Measurements from ENCODE around the gene WFIKKN2. TPM values are rescaled to one million over a fixed set of nuclear protein-coding genes. Genes with fewer than 3 reads are reported as not detected.

WFIKKN2 gene
- total and polyA plus RNA-seq, 2 of the 13 experiments (the other 11 are each of a cell fraction or from before 2014, with no cell fraction given) = not detected

DNA sequence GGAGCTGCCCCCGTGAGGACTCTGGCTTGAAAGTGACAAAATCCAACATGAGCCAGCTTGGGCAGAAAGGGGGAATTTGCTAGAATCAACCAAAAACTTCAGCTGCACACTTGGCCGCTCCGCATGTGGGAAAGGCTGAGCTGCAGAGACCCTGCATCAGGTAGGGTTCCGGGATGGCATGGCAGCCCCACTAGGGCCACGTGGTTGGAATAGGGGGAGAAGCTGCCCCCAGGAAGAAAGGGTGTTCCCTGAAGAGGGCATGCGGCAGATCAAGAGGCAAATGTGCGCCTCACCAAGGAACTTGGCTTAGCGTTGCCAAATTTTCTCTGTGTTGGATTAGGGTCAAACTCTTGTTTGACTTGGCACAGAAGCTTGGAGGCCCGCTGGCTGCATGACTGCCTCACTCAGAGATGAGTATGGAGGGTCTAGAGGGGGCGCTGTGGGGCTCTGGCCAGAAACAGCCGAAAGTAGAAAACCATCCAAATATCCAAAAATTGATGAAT is 29.2 kb upstream of the WFIKKN2 start (continued):
- TF ChIP-seq, protein P1, sequence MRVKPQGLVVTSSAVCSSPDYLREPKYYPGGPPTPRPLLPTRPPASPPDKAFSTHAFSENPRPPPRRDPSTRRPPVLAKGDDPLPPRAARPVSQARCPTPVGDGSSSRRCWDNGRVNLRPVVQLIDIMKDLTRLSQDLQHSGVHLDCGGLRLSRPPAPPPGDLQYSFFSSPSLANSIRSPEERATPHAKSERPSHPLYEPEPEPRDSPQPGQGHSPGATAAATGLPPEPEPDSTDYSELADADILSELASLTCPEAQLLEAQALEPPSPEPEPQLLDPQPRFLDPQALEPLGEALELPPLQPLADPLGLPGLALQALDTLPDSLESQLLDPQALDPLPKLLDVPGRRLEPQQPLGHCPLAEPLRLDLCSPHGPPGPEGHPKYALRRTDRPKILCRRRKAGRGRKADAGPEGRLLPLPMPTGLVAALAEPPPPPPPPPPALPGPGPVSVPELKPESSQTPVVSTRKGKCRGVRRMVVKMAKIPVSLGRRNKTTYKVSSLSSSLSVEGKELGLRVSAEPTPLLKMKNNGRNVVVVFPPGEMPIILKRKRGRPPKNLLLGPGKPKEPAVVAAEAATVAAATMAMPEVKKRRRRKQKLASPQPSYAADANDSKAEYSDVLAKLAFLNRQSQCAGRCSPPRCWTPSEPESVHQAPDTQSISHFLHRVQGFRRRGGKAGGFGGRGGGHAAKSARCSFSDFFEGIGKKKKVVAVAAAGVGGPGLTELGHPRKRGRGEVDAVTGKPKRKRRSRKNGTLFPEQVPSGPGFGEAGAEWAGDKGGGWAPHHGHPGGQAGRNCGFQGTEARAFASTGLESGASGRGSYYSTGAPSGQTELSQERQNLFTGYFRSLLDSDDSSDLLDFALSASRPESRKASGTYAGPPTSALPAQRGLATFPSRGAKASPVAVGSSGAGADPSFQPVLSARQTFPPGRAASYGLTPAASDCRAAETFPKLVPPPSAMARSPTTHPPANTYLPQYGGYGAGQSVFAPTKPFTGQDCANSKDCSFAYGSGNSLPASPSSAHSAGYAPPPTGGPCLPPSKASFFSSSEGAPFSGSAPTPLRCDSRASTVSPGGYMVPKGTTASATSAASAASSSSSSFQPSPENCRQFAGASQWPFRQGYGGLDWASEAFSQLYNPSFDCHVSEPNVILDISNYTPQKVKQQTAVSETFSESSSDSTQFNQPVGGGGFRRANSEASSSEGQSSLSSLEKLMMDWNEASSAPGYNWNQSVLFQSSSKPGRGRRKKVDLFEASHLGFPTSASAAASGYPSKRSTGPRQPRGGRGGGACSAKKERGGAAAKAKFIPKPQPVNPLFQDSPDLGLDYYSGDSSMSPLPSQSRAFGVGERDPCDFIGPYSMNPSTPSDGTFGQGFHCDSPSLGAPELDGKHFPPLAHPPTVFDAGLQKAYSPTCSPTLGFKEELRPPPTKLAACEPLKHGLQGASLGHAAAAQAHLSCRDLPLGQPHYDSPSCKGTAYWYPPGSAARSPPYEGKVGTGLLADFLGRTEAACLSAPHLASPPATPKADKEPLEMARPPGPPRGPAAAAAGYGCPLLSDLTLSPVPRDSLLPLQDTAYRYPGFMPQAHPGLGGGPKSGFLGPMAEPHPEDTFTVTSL (CRISPR knock-in tag; IDR thresholded peaks at IDR 0.05; ENCODE audit: borderline replicate concordance) = no peak
- TF ChIP-seq NR3C1 (CRISPR knock-in tag; IDR thresholded peaks at IDR 0.05) (no peak), ZFP41 (CRISPR knock-in tag; IDR thresholded peaks at IDR 0.05; ENCODE audit: borderline replicate concordance) (no peak), KAT8 (CRISPR knock-in tag; IDR thresholded peaks at IDR 0.05) (0 out of 2 replicates have a peak, but pooled peaks have one; percentile 27), SOX6 (IDR thresholded peaks at IDR 0.05) (no peak), SOX6 (CRISPR knock-in tag; IDR thresholded peaks at IDR 0.05) (peak; percentile 46), EEA1 (CRISPR knock-in tag; IDR thresholded peaks at IDR 0.05; ENCODE audit: borderline replicate concordance) (no peak), ZNF678 (CRISPR knock-in tag; IDR thresholded peaks at IDR 0.05) (no peak), NFKB2 (CRISPR knock-in tag; IDR thresholded peaks at IDR 0.05; ENCODE audit: borderline replicate concordance) (no peak), FOXP1 (IDR thresholded peaks at IDR 0.05) (no peak), FOXP1 (CRISPR knock-in tag; IDR thresholded peaks at IDR 0.05) (no peak), ZZZ3 (CRISPR knock-in tag; IDR thresholded peaks at IDR 0.05; ENCODE audit: borderline replicate concordance) (no peak), ZMYM3 (CRISPR knock-in tag; IDR thresholded peaks at IDR 0.05) (peak; percentile 20; the same call in 1 of the 2 replicates), FOXC1 (CRISPR knock-in tag; IDR thresholded peaks at IDR 0.05; ENCODE audit: borderline replicate concordance) (peak; percentile 73), ZNF446 (CRISPR knock-in tag; IDR thresholded peaks at IDR 0.05) (no peak)
- TF ChIP-seq, protein P2, sequence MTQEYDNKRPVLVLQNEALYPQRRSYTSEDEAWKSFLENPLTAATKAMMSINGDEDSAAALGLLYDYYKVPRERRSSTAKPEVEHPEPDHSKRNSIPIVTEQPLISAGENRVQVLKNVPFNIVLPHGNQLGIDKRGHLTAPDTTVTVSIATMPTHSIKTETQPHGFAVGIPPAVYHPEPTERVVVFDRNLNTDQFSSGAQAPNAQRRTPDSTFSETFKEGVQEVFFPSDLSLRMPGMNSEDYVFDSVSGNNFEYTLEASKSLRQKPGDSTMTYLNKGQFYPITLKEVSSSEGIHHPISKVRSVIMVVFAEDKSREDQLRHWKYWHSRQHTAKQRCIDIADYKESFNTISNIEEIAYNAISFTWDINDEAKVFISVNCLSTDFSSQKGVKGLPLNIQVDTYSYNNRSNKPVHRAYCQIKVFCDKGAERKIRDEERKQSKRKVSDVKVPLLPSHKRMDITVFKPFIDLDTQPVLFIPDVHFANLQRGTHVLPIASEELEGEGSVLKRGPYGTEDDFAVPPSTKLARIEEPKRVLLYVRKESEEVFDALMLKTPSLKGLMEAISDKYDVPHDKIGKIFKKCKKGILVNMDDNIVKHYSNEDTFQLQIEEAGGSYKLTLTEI (CRISPR knock-in tag; conservative IDR thresholded peaks at IDR 0.05) = no peak
- TF ChIP-seq, protein P3, sequence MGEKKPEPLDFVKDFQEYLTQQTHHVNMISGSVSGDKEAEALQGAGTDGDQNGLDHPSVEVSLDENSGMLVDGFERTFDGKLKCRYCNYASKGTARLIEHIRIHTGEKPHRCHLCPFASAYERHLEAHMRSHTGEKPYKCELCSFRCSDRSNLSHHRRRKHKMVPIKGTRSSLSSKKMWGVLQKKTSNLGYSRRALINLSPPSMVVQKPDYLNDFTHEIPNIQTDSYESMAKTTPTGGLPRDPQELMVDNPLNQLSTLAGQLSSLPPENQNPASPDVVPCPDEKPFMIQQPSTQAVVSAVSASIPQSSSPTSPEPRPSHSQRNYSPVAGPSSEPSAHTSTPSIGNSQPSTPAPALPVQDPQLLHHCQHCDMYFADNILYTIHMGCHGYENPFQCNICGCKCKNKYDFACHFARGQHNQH (CRISPR knock-in tag; IDR thresholded peaks at IDR 0.05) = peak; percentile 46; the same call in 1 of the 2 replicates
- TF ChIP-seq, protein P4, sequence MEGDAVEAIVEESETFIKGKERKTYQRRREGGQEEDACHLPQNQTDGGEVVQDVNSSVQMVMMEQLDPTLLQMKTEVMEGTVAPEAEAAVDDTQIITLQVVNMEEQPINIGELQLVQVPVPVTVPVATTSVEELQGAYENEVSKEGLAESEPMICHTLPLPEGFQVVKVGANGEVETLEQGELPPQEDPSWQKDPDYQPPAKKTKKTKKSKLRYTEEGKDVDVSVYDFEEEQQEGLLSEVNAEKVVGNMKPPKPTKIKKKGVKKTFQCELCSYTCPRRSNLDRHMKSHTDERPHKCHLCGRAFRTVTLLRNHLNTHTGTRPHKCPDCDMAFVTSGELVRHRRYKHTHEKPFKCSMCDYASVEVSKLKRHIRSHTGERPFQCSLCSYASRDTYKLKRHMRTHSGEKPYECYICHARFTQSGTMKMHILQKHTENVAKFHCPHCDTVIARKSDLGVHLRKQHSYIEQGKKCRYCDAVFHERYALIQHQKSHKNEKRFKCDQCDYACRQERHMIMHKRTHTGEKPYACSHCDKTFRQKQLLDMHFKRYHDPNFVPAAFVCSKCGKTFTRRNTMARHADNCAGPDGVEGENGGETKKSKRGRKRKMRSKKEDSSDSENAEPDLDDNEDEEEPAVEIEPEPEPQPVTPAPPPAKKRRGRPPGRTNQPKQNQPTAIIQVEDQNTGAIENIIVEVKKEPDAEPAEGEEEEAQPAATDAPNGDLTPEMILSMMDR (CRISPR knock-in tag; IDR thresholded peaks at IDR 0.05) = peak; percentile 74
